GM12891 (cell line): ENCODE measurements around the gene SENP1.

Source experiments
- POLR2A ChIP-seq: IDR thresholded peaks from 2 replicates; pipeline ENCODE4 v1.6.1; 2011; ENCODE audit warnings: low read depth, low read length, control low read depth
- POLR2AphosphoS5 ChIP-seq: IDR thresholded peaks from 2 replicates; pipeline ENCODE4 v1.6.1; 2011; ENCODE audit warnings: low read depth, low read length, control low read depth

- TF ChIP-seq POLR2A, result no peak
- no peak for TF ChIP-seq POLR2AphosphoS5
Measured at GRCh38 chr12:48065041-48065440, 40.8 kb downstream of the SENP1 start.
